ENCODE results near the gene KRTAP17-1.
A peak's percentile ranks its signal among the peaks of the same experiment; 100 is the strongest.

The KRTAP17-1 gene

DNA sequence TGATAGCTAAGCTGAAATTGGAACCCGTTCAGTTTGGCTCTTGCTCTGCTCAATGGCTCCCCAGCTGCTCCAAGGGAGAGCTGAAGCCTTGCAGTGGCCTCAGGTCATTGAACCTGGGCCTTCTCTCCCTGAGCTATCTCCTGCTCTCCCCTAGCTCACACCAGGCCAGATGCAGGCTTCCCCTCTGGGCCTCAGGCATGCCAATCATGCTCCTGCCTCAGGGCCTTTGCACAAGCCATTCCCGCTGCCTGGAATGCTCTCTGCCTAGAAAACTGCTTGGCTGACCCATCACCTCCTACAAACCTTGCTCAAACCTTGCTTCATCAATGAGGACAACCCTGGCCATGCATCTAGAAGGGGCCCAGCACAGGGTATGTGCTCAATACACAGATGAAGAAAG, 16.7 kb upstream of the KRTAP17-1 start:
- DNase-seq, result no peak

DNA sequence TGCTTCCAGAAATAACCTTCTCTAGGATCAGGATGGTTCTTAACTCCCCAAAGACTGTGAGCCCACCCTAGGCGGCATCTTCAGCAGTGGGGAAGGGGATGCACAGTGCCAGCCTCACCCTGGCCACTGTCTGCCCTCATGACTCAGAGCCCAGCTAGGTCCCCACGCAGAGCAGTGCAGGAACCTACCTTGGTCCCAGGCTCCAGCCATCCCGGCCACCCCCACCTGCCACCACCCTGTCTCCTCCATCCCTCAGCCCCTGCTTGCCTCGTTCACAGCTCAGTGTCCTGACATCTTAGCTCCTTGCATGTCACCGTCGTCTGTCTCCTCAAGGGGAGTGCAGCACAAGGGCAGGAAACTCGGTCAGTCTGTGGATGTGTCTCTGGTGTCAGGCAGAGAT, 16.1 kb upstream of the KRTAP17-1 start:
- no peak for DNase-seq

DNA sequence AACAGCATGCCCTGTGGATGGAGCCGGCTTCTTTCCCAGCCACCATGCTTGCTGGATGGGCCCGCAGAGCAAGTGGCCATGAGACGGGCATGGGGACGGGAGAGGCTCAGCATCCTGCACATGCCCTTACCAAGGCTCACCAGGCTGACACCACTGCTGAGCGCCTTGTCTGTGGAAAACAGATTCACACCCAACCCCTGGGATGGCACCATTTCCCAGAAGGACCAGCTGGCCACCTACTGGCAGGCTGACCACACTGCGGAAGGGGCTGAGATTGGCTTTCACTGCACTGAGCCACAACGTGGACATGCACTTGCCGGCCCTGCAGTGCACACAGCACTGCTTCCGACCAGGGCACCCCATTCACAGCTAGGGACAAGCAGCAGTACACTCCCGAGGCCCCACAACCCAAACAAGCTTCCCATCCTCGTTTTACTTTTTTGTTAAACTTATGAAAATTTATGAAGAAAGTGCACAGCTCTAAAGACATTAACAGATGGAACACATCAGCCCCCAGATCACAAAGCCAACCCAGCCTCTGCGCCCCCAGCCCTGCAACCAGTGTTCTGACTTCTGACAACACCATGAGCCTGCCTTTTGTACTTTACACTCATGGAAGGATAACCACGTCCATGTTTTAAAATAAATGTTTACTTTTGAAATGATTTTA, 13.9 kb upstream of the KRTAP17-1 start:
- peak; percentile 40 for DNase-seq

DNA sequence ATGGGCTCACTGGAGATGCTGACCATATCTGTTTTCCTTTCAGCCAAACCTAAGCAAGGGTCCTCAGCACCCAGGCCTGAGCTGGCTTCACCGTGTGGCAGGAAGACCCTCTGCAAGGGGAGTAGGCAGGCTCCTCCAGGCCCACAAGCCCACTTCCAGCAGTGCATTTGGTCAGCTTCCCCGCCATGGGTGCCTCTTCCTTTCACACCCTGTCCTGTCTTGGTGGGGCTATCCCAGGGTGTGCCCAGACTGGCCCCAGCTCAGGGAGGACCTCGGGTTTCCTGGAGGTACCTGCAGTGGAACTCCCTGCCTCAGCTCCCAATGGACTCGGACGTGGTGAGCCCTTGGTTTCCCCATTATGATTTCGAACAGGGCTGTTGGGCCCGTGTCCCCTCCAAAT, 12.7 kb upstream of the KRTAP17-1 start:
- DNase-seq, result no peak

DNA sequence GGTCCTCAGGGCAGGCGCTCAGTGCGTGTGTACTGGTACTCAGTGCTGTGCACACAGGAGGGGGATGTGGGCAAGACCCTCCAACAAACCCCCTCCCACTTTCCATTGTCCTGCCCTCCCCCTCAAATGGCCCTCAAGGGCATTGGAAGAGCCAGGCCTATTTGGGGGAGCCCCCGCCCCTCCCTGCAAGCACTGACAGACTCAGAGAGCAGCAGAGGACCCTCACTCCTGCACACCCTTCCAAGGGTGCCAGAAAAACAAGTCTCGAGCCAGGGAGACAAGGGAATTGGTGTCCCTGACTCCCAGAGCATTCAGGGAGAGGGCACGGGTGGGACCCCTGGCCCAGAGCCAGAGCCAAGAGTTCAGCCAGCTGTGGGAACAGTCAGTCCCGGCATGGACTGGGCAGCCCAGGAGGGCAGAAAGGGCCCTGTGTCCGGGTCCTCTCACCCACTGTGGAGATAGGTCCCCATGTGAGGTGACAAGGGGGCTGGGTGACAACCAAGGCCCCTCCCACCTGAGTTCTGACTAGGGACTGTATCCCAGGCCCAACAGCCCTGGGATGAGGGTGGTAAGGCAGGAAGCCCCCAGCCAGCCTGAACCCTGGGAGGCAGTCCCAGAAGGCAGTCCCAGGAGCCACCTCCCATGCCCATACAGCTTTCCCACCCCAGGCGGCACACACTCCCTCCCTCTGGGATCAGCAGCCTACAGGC, 12.1 kb upstream of the KRTAP17-1 start:
- no peak for DNase-seq

DNA sequence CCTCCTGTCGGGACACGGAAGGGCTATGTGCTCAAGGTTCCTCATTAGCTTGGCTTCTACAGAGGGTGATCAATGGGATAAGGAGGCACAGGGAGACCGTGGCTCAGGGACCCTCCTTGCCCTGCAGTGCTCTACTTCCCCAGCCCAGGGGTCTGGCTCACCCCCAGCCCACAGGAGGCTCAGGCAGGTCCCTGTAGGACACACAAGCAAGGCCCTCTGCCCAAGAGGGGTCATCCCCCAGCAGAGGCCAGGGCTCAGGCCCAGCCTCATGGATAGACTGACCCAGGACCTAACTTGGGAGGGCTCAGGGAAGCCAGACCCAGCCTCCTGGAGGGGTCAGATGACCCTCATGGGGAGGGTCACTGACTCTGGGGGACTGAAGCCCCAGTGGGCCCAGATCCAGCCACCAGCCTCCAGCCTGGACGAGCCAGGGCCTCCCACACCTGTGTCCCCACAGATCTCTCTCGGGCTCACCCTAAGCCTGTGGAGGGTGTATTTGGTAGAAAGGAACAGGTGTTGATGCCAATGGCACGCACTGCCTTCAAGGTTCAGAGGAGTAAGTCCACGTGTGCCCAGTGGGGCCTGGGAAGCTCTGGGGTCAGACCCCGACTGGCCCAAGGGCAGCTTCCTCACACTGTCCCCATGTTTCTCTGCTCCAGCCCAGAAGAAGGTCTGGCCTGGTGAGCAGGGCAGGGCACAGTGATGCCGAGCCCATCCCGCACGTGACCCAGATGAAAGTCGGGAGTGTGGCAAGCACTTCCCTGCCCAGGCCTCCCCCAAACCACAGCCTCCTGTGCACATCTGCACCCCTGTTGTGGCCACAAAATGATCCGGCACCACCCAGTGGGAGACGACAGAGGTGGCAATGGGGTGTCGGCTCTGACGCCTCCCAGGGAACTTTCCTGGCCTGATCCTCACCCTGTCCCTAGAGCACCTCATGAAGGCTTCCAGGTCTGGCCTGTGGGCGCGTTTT, 10.9 kb upstream of the KRTAP17-1 start:
- no peak for DNase-seq

DNA sequence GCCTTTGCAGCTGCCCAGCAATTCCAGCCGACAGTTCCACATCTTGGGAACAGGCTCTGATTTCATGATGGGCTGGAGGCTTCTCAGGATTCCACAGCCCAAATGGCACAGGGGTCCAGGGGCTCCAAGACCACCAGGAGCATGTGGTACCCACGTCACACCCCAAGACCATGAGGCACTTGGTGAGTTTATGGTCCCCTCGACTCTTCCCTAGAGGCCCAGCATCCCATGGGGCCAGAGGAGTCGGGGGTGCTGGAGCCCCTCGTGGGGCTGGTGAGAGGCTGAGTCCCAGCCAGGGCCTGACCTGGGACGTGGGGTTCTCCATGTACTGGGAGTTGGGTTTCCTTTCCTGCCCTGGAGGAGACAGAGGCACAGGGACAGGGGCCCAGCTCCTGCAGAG, 10.1 kb upstream of the KRTAP17-1 start:
- DNase-seq, result no peak

DNA sequence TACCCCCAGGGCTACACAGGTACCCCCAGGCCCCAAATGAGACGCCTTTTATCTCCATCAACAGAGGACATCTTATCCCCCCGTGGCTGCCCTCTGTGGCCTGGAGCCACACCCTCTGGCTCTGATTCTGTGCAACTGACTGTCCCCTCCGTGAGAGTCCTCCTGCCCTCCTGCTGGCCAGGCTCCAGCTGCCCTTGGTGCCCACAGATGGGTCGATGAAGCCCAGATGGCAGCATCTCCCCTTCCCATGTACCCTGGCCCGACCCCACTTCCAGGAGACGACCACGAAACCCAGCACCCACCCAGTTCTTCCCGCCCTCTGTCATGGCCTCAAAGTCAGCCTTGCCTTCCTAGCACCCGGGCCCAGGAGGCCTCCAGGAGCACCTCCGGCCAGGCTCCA, 9.6 kb upstream of the KRTAP17-1 start:
- no peak for DNase-seq

DNA sequence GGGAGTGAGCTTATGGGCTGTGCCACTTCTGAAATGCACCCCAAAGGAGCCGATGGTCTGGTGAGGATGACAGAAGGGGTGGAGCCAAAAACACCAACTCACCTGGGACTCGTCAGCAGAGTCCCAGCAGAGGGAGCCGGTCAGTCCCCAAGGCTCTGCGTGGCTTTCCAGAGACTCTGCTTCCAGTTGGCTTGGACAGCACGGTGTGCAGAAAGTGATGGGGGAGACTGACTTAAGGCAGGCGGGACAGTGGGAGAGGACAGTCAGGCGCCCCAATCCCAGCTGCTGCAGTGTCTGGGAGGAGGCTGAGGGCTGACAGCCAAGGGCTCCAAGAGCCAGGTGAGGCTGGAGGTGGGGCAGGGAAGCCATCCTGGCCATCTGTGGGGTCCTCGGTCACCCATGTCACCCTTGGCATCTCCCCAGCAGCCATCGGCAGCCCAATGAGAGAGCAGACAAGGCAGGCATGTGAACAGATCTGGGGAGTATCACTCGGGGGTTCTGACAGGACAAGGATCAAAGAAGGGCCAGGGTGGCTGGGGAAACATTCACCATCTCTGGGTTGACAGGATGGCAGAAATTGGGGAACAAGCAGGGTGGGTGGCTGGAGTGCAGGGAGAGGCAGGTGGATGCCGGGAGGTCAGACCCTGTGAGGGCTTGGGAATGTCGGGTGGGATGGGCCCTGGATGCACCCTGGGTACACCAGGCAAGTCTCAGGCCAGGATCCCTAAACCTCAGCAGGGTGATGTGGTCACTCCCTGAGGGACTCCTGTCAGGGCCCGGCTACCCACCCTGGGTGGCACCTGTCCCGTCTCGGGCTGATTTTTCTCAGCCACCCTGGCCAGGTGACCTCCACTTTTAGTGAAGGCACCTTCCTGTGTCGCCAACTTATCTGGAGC, 8.9 kb upstream of the KRTAP17-1 start:
- no peak for DNase-seq

DNA sequence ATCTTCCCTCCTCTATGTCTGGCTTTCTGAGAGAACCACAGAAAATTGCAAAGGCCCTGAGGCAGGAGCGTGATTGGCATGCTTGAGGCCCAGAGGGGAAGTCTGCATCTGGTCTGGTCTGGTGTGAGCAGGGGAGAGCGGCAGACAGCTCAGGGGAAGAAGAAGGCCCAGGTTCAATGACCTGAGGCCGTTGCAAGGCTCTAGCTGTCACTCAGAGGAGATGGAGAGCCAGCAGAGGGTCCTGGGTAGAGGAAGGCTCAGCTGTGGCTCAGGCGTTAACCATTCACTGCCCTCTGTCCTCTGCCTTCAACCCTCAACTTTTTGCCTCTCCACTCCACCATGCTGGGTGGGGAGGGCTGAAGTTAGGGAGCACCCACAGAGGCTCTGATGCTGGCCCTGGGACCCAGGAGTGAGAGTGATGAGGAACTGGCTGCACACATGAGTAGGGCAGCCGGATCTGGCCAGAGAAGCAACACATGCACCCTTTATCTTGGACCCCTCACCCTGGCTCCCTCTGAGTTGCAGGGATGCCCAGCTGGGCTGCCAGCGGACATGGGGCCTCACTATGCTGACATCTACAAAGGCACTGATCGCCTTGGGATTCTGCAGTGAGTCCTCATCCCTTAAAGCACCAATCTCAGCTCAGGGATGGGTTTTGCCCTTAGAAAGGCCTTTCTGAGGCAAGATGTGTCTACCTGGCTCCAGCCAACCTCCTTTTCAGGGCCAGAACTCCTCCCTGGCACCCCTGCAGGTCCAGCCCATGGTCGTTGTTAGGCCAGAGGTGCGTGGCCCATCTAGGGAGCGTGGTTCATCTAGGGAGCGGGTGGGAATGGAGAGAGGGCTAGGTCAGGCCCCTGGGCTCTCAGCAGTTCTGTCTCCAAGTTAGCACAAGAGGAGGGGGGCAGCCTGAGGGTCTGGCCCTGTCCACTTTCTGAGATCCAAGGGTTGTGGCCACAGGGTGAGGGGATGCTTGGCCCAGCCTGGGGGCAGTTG, 7.7 kb upstream of the KRTAP17-1 start:
- DNase-seq, result no peak

DNA sequence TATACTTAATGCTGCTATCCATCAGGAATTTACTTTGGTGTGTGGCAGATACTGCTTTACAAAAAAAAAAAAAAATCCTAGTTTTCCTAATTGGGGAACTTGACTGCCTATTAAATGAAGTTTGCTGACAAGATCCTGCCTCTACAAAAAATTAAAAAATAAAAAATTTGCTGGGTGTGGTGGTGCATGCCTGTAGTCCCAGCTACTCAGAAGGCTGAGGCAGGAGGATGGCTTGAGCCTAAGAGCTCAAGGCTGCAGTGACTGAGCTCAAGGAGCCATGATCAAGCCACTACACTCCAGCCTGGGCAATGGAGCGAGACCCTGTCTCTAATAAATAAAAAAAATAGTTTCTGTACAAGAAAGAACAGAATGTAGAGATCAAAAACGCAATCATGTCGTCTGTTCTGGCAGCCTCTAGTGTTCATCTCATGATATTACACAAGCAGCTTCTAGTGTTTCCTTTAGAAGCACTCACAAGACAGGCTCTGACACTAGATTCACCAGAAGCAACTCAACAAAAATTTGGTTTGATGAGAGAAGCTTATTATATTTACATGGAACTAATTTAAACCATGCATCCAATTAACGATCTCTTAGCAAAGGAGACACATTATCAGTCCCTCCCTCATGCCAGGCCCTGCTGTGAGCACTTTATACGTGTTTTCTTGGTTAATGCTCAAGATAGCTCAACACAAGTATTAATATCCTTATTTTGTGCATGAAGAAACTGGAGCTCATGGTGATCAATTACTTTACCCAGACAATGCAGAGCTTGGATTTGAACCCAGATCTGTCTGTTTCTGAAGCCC, 6.8 kb upstream of the KRTAP17-1 start:
- DNase-seq, result peak; percentile 60

DNA sequence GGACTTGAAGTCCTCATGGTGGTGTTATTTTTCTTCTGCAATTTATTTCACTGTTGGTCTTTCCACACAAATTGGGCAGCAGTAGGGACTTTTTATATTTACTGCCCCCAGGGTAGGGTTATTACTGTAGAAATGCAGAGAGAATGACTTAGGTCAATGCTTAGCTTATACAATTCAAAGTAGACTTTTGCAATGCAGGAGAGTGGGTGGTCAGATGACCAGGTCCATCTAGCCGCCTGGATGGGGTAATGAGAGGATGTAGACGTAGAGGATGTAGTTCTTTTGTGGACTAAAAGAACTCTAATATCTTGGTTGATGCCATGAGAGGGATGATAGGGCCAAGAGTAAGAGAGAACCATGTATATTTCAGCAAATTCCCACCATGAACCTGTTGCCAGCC, 2.7 kb upstream of the KRTAP17-1 start:
- DNase-seq, result no peak

DNA sequence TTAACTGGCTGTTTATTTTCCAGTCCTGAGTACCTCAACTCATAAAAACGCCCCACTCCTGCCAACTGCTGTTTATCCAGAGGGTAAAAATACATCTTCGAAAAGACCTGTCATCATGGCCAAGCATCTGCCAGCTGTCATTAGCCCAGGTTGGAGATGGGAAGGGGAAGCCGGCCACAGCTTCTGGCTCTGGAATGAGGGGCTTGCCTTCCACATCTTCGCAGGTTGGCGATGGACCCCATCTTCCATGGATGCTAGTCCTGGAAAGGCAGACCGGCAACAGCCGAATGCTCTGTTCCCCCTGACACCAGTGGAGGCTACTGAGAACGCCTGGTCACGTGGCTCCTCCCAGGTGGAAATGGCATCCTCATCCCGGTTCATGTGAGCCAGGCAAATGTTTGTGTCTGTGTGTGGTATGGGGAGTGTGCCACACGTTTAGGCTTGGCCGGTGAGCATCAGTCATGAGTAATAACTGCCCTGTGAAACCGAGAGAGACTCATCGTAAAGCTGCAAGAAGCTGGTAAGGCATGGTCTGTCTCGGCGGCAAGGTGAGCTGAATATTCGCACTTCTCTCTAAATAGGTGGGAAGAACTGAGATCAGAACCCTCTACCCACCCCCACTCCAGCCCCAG, 420 bp upstream of the KRTAP17-1 start:
- no peak for DNase-seq

DNA sequence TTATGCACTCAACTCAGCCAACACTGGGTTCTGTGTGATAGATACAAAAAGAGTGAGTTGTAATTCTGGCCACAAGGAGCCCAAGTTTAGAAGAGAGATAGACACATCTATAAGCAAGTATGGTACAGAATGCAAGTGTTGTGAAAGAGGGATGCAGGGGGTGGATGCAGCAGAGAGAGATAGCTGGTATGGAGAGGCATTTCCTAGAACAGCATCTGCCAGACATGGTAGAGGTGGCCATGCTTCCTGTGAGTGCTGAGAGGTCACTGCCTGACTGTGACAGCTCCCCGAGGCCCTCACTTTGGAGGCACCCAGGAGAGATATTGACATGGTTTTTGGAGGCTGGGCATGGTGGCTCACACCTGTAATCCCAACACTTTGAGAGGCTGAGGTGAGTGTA, 4.4 kb downstream of the KRTAP17-1 start:
- DNase-seq, result no peak

DNA sequence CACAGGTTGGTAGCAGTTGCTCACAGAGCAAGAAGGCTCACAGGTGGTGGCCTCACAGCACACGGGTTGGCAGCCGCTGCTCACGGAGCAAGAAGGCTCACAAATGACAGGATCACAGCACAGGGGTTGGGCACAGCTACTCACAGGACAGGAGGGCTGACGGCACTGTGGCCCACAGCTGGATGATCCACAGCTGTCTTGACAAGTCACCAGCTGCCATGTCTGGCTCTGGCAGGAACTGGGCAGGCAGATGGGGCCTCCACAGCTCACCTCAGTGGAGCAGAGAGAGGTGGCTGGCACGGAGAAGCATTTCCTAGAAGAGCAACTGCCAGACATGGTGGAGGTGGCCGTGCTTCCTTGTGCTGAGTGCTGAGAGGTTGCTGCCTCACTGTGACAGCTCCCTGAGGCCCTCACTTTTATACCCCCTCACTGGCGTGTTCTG, 6.6 kb downstream of the KRTAP17-1 start, which contains the start of gene KRTAP16-1:
KRTAP16-1 (minus strand) TSS at position 392 of the 442 bp plus-strand sequence; CDS start at position 336, 56 bp downstream.
- DNase-seq, result no peak

DNA sequence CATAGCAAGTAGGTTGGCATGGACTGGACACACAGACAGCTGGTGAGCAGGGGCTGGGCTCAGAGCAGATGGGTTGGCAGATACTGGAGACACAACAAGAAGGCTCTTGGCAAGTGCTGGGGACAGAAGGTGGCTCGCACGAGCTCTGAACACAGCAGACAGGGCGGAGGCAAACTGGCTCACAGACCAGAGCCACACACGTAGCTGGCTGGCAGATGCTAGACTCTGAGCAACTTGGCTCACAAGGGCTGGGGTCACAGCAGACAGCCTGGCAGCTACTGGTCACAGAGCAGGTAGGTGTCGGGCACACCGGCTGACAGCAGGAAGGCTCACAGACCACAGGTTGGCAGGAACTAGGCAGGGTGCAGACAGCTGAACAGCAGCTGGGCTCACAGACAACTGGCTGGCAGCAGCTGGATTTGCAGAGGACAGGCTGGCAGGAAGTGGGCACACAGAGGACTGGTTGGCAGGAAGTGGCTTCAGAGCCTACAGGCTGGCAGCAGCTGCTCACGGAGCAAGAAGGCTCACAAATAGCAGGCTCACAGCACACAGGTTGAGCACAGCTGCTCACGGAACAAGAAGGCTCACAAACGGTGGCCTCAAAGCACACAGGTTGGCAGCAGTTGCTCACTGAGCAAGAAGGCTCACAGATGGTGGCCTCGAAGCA, 7.1 kb downstream of the KRTAP17-1 start:
- no peak for DNase-seq

DNA sequence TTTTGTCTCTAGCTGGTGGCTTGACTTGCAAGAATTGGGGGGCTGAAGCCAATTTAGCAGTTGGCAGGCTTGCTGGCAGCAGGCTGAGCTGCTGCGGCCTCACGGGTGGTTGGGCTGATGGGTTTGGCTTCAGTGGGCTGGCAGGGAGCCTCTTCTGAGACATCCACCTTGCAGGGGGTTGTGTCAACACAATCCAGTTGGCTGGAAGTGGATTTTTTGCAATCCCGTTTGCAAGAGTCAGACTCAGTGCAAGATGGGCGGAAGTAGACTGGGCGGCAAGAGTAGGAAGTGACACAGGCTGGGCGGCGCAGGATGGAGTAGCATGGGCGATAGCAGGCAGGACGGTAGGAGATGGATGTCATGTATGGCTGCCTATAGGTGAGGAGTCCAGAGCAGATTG, 7.9 kb downstream of the KRTAP17-1 start:
- no peak for DNase-seq

DNA sequence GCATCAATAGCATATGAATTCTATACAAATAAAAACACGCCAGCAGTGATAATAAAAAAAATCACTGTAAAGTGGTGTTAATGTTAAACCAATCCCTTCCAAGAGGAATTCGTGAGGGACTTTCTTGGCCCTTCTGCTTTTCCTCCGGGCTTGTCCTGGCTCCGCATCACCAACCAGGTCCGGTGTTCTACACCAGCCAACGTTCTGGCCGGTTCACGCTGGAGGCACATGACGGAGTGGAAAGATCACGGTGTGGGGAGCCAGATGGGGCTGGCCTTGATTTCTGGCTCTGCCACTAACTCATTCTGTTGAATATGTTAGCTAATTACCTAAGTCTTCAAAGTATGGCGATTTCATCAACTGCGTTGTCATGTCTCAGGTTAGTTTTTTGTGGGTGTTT, 11.4 kb downstream of the KRTAP17-1 start:
- DNase-seq, result no peak

DNA sequence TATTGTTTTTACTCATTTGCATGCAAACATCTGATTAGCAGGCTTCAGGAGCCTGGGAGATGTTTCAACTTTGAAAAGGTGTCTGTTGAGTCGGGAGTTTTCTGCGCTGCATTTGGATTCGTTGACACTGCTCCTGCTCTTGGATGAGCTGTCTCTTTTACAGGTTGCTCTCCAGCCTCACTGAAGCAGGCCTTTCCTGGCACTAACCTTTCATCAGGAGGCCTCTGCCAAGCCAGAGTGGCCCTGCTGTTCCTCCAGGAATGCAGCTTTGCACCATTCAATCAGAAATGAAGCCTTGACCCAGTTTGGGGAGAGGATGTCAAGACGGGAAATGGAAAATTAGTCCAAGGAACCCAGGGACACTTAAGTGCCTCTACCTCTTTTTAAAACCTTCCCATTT, 12.5 kb downstream of the KRTAP17-1 start:
- no peak for DNase-seq
